NCI-H146 treated with DMSO at 0.1 percent for 48 hours (cell line): ENCODE measurements around the gene MLC1.

Source experiments
- DNase-seq: peaks from one replicate; lab custom pipeline; 2025; ENCODE audit not compliant: unreplicated experiment; lab: John Stamatoyannopoulos, UW

Gene MLC1

DNA sequence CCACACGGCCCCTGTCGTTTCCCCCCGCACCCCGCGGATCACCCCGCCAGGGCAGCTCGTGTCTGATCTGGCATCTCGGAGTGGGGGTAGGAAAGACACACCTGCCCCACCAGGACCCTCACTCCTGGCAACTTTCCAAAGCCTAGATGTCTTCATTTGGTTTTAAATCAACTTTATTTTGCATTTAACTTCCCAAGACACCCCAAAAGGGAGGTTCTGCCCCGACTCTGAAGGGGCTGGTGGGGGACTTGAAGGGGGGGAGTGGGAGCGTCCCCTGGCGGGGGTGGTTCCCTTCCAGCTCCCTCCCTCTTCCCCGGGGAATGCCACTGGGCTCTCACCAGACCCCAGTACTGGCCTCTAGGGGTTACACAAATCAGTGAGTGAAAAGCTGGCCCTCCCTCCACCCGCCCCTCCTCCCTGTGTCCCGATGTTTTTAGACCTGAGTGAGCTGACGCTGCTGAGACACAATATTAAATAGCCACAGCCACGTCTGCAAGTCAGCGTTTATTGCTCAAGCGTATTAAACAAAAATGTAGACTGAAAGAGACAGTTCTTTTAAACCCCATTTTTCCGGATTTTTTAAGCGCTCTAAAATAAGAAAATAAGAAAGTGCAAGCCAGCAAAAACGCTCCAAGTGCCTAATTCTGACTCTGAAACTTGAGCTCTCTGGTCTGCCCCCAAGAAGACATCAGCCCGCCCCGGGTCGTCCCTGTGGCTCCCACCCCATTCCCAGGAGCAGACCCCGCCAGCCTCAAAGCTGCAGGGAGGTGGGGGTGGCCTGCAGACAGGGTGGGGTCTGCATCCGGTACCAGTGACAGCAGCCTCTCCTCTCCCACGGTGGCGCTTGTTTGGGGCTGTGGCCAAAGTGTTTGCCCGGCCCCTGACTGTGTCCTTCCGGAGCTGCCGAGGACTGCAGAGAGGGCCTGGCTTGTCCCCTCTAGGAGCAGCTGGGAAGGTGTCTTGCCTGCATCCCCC lies 26.0 kb downstream of the MLC1 start:
- no peak for DNase-seq

DNA sequence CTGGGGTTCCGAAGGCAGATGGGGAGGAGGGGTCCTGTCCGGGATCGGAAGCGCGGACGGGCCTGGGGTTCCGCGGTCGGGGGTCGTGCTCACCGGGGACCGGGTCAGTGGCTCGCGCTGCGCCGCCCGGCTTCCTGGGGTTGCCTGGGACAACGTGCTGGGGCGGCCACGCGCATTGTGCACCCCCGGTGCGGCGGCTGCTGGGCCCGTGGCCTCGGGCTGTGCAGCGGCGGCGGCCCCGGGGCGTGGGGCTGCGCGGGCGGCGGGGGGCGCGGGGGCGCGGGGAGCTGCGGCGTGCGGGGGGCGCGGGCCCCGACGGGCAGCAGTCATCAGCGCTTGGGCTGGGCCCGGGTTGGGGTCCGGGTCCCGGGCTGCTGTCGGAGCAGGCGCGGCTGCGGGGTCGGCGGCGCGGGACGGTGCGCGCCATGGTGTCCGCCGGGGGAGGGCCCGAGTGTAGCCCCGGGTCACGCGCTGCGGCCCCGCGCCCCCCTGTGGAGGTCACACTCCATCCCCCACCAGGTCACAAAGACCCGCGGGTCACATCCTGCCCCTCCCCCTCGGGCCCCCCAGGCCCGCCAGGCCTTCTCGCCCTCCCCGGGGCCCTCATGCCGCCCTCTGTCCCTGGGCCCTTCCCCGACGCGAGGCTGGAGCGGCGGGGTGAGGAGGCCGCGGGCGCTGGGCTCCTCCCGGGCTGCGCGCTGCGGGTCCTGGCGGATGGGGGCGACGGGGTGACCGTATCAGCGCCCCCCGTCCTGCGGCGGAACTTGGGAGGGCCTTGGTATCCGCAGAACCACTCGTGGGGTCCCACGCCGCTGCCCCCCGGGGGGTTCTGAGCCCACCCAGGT lies 26.9 kb downstream of the MLC1 start, which contains the start of gene TTLL8:
TTLL8 (minus strand) TSS at position 238 of the 845 bp plus-strand sequence.
- no peak for DNase-seq

DNA sequence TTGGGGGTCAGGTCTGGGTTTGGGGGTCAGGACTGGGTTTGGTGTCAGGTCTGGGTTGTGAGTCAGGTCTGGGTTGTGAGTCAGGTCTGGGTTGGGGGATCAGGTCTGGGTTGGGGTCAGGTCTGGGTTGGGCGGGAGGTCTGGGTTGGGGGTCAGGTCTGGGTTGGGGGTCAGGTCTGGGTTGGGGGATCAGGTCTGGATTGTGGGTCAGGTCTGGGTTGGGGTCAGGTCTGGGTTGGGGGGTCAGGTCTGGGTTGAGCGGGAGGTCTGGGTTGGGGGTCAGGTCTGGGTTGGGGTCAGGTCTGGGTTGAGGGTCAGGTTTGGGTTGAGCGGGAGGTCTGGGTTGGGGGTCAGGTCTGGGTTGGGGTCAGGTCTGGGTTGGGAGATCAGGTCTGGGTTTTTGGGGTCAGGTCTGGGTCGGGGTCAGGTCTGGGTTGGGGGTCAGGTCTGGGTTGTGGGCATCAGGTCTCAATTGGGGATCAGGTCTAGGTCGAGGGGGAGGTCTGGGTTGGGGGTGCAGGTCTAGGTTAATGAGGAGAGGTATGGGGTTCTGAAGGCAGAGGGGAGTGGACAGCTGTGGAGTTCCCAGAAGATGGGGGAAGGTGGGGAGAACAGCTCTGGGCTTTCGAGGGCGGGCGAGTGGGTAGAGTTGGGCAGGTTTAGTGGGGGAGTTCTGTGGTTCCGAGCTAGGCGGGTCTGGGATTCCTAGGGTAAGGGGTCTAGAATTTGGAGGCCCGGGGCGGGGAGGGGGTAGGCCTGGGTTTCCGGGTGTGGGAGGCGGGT lies 27.8 kb downstream of the MLC1 start:
- no peak for DNase-seq

DNA sequence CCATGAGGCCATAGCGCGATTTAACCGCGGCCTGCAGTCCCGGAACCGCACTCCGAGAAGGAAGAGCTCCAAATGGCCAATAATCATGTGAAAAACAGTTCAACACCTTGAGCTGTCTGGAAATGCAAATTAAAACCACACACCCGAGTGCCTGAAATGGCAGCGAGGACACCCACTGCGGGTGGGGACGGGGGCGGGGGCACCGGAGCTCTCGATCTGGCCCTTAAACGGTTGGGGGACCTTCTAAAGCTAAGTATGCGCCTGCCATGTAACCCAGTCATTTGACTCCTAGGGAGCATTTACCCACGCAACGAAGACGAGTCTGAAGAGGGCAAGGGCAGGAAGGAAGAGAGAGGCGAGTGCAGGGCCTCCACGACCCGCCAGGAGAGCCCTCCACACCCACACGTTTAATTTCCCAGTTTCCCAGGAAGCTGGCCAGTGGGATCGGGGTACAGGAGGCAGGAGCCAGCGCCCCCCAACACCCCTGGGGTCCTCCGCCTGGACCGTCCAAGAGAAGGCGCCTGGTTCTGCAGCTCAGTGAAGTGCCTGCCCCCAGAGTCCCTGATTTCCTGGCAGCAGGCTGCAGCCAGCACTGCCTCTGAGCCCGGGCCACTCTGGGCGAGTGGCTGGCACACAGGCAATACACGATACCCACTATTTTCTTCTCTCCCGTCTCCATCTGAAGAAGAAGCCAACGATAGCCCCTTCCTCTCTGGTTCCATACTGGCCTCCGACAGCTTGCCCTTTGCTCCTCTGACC lies 28.8 kb downstream of the MLC1 start:
- no peak for DNase-seq

DNA sequence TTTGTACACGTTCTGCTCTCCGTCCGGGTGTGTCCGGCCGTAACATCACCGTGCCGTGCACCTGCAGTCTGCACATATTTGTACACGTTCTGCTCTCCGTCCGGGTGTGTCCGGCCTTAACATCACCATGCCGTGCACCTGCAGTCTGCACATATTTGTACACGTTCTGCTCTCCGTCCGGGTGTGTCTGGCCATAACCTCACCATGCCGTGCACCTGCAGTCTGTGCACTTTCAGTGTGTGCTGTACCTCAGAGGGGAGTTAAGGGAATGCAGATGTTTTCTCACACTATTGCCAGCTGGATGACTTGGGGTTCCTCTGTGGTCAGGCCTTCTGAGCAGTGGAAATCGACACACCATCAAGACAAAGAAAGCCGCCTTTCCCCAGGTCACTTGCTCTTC lies 31.4 kb downstream of the MLC1 start:
- DNase-seq: no peak

DNA sequence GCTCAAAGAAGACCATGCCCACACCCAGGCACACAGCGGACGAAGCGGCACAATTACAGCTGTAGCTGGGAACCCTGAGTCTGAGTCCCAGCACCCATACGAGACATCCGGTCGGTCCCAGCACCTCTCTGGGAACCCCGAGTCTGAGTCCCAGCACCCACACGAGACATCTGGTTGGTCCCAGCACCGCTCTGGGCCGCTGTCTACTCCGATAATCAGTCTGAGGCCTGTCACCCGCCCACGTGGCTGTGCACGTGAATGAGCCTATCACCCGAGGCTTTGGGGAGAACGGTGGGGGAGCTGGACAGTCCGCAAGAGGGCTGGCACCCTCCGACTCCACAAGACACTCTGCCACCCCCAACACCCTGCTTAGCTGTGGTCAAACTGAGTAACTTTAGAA lies 33.3 kb downstream of the MLC1 start:
- no peak for DNase-seq

DNA sequence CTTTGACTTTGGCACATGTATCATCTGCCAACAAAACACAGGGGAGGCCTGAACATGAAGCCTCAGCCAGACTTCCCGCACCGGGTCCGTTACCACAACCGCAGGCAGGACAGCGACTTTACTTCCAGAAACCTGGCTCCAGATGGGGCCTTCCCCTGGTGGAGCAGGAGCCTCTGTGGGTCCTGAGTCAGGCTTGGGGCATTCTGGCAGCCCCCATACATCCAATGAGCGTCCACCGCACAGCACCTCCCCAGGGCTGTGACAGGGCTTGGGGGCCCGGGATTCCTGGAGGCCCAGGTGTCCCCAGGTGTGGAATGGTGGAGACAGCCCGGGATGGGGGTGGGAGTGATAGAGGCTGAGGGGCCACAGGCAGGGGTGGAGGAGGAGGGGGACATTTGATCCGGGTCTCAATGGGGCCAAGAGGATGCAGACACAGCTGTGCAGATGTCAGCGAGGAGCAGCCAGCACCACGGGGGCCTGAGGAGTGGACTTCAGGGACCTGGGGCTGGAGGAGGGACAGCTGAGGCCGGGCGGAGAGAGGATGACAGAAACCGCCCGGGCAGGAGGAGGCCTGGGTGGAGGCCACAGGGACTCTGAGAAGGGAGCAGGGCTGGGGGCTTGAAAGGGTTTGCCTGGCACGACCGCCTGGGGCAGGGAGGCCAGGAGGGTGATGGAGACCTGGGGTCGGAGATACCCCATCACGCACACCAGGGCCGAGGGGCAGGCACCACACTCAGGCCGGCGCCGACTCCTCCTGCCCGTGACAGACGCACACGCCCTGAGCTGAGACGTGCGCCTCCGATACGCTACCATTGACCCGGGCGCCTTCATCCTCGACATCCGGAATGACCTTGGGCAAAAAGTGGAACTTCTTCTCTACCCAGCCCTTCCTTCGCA lies 35.7 kb downstream of the MLC1 start:
- no peak for DNase-seq

DNA sequence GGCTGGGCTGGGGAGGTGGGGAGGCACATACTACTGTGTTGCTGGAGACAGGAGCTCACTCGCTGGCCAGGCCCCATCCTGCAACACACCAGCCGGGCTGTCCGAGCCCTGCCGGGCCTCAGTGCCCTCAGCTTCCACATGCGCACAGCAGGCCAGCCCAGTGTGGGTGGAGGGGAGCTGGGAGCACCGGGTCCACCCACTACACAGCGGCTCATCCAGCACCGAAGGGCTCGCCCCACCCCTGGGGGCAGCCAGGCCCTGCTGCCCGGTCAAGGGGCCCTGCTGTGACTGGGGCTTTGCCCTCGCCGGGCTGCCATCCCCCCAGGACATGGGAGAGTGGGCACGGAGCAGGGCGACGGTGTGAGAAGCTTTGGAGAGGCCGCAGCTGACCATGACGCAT lies 36.4 kb downstream of the MLC1 start:
- no peak for DNase-seq

DNA sequence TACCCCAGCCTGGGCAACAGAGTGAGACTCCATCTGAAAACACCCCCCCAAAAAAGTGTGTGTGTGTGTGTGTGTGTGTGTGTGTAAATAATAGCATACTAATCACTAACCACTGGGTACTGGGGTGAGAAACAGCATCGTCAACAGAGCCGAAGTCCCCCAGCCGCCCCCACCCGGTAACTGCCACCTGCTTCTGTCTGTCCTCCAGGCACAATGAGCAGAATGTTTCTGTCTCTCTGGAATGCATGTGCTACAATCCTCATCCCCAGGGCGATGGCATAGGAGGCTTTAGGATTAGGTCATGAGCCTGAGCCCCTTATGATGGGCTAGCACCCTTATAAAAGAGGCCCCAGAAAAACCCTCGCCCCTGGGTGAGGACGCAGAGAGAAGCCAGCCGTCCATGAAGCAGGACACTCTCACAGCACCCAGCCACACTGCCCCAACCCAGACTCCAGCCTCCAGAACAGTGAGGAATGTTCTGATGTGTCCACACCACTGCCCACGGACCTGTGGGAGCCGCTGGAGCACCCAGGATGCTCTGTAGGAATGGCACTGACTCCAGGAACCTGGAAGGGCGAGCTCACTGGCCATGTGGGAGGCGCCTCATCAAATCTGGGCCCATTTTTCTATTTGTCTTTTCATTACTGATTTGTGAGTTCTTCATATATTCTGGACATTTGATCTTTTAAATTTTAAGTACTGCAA lies 37.0 kb downstream of the MLC1 start:
- no peak for DNase-seq

DNA sequence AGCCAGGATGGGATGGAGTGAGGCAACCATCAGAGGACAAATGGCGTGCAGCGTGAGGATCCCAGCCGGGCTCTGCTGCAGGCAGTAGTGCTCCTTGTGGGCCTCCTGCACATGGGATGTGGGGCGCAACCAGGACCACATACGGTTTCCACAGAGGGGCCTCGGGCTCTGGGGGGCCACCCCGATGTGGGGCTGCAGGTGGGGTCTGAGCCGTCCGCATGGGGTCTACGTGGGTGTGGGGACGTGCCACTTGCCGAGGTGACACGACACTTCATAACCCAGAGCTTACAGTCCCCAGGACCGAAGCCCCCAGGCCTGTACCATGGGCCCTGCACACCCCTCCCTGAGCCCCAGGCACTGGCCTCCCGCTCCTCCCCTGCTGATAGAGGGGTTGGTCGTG lies 37.9 kb downstream of the MLC1 start:
- no peak for DNase-seq

DNA sequence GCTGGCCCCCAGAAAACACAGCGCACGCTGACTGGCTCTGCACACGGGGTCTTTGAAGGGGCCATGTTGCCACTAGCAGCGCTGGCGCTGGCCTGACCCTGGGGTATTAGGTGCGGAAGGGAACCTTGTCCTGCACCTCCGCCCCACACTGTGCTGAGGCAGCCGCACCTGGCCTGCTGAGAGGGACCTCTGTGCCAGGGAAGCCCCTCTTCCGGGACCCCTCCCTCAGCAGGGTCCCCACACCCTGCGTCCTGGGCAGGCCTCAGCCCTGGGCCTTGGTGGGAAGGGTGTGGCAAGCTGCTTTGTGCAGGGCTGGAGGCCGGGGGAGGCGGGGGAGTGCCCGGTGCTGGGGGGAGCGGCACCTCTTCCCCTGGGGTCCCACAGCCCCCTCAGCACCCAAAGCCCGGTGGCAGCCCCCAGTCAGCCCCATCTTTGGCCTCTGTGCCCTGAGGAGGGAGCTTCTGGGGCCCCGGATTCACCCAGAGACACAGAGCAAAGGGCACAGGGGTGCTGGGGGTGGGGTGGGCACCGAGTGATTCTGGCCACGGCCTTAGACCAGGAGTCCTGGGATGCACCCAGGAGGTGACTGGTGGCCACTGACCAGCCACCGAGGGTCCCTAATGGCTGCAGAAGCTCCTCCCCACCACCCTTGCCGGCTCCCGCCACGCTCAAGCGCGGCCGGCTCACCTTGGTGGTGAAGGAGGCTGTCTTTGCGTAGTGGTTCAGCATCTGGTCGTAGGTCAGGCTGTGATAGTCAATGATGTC lies 38.6 kb downstream of the MLC1 start:
- no peak for DNase-seq

DNA sequence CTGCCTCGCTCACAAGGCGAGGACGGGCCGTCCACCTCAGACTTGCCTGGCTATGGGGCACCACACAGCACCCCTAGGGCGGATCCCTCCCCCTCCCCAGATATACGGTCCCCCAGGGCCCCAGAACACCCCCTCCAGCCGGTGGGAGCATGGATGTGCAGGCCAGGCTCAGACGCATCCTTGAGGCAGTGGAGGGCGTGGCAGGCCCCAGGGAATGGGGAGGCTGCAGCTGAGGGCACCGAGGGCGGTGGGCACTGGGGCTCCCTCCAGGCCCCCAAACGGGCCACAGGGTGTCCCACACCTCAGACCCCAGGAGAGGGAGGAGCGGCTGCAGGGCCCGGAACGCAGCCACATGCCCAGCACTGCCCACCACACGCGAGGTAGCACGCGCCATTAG lies 39.2 kb downstream of the MLC1 start:
- DNase-seq: no peak

DNA sequence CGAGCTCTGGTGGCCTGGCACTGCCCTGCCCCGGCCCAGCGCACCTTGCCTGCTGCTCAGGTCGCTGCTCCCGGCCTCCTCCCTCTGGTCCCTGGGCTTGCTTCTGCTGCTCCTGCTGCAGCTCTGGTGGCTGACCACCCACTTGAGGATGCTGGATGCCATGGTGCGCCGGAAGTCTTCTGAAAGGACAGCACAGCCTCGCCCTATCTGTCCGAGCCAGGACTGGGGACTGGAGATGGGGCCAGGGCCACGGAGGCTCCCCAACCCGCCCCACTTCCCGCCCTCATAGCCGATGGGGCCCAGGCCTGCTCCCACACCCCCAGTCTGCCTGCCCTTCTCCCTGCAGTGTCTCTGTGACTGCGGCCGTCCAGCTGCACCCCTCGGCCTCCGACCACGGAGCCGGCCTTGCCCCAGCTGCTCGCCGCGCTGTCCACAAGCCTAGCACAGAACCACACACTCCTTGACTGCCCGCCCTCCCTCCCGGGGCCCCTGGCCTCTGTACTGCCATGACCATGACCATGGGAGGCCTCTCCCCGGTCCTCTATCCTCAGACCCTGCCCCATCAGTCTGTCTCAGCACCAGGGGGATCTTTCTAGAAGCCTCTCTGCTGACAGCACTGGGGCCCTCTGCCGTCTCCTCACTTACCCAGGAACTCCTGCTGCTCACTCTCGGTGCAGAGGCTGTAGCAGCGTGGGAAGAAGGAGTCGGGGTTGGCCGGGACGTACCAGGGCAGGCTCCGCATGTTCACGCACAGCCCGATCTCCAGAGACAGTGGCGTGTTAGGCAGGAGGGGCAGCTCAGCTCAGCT lies 39.8 kb downstream of the MLC1 start:
- DNase-seq: no peak

DNA sequence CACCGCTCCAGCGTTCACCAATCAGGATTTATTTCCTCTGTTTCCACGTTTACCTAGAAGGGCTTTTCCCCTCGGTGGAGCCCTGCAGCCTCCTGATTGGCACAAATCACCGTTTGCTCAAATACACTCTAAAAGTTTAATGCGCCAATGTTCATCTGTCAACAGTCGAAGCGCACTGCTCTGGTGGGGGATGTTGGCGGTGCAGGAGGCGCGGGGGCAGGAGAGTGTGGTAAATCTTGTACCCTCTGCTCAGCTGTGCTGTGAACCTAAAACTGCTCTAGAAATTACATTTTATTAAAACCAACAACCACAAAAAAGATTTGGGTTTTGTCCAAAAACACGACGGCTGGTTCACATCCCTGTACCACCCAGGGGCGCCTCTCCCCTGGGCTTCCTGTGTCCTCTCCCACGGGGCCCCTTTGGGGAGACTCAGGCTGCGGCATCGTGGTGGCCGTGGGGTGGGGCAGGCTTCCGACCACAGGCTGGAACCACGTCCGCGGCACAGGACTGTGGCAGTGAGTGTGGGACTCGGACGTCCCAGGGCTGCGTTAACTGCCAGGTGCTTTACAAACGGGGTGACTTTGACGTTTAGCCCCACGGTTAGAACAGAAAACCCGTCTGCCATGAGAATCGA lies 40.6 kb downstream of the MLC1 start:
- DNase-seq: no peak

DNA sequence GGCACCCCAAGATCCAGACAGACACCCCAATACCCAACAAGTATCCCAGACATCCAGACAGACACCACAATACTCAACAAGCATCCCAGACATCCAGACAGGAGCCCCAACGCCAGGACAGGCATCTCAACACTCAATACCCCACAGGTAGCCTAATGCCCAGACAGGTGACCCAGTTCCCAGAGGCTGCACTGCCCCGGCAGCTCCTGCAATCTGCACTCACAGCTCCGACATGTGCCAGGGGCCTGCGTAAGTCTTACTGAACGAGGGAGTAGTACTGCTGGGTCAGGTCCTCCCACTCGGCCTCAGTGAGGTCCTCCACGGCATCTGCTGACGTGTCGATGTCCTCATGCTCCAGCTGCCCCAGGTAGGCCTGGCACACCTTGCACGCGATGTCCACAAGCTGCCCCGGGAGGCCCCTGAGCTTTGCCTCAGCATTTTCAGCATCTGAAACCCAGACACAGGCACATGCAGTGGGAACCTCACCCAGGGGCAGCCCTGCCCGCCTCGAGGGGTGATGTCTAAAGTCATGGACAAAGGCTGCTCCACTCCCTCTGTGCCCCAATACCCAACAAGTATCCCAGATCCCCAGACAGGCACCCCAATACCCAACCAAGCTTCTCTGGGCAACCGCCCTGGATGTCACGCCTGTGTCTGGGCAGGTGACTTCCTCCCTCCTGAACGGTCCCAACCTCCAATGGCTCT lies 43.7 kb downstream of the MLC1 start:
- no peak for DNase-seq

DNA sequence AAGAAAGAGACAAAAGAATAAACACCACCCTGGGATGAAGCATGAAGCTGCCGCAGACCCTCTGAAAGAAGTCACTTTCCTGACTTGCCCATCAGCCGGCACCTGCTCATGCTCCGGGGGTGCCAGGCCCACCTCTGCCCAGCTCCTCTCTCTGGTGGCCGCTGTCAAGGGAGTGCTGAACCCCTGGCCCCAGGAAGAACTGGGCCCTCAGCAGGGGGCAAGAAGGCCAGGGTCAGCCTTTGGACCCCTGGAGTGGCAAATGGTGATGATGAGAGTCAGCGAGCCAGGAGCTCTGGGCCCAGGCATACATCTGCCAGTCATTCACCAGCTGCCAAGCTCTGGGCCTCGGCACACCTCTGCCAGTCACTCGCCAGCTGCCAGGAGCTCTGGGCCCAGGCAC lies 44.5 kb downstream of the MLC1 start:
- no peak for DNase-seq
